ENCODE results near the gene MITF.

Gene MITF

DNA sequence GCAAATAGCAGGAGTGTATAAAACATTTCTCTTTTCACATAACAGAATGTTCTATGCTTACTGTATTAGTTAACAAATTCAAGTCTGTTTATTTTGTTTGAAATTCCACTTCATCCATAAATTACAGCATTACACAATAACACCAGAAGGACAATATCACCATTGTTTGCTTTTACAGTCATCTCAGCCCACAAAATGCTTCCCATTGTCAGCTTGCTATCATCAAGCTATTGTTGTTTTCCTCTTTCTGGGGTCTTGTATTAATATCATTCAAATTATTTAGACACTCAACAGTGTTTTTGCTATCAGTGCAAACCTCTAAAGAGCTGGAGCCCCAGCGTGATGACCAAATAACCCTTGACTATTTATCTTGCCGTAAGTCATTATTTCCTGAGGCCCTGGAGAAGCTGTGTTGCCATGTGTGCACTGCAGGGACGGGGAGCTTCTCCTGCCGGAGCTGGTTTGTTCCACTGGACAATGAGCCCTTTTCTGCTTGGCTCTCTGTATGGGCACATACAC lies 261.4 kb downstream of the MITF start:
- in situ Hi-C loops (cut with MboI; ENCODE audit: low sequenced_read_pairs): no loop called here

DNA sequence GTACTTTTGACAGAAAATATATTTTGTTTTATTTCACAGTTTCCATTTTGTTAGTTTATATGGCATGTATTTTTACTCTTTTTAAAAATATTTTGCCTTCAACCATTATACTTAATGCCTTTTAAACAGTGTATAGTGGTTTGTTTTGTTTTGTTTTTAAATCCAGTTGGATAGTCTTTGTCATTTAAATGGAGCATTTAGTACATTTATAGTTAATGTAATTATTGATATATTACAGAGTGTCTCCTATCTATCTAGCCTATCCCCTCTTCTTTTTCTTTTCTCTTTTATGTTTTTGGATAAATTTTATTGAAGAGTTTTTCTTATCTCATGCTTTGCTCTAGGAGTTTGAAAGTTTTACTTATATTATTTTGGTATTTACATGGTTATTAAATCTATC lies 263.9 kb downstream of the MITF start:
- in situ Hi-C loops (cut with MboI; ENCODE audit: low sequenced_read_pairs): no loop called here

DNA sequence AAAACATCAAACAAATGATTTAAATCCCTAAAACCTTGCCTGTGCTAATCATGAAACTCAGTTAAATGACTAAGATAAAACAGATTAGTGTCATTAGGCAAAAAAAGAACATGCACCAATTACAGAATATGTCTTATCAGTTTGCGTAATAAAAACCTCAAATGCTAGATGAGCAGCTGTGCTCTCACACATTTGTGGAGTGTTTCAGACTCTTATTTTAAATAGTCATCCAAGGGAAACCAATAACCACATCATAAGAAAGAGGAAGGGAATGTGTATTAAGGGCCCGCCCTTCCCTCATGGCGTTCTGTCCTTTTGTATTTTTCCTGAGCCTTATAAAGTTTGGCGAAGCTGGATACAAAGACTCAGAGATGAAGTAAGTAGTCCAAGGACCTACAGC lies 266.8 kb downstream of the MITF start:
- in situ Hi-C loops (cut with MboI; ENCODE audit: low sequenced_read_pairs): no loop called here

DNA sequence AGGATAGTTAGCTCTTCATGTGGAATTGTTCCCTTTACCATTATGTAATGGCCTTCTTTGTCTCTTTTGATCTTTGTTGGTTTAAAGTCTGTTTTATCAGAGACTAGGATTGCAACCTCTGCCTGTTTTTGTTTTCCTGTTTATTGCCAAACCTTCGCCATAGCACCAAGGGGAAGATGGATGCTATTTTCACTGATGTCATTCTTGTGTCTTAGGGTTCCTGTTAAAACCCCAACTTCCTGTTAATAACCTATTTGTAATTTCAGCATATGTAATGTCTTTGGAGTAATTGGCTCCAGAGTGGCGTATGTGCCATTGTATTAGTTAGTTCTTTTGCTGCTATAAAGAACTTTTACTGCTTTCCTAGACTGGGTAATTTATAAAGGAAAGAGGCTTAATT lies 271.1 kb downstream of the MITF start:
- in situ Hi-C loops (cut with MboI; ENCODE audit: low sequenced_read_pairs): no loop called here

DNA sequence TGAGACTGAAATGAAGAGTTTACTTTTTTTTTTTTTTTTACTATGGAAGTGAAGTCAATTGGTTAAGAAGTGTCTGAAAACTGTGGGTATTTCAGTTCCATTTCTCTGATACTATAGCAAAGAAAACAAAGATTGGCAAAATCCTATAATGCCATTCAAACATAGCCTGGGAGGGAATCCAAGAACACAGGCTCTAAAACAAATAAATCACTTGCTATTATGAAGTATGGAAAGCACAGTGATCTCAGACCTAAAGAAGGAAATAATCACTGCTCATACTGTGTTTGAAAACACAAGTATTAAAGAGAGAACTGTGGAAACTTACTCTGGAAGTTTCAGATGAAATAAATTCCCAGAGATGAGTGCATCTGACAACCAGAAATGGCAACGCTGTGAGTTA lies 272.3 kb downstream of the MITF start:
- in situ Hi-C loops (cut with MboI; ENCODE audit: low sequenced_read_pairs): no loop called here
